K562 (cell line): ENCODE data around the gene BHLHE23. TPM values are rescaled to one million over a fixed set of nuclear protein-coding genes. Genes with fewer than 3 reads are reported as not detected.

ENCODE experiments used
- ATAC-seq: fragments of 200-7000 bp; cut with Tn5 transposase; 3 replicates; pipeline ENCODE4 v1.9.1; 2020; ENCODE audit warnings: moderate library complexity
- BruUV-seq: library from RNA; stranded (reverse); fragments of 400-500 nt; replicated peaks from 2 replicates; lab custom pipeline; 2021; lab: Mats Ljungman, UMichigan
- CTCF ChIA-PET: fragments of 300-600 bp; formaldehyde crosslinking; extraction: SDS; loops from one replicate; lab custom pipeline; 2021; ENCODE audit warnings: low intra/inter-chr PET ratio; lab: Yijun Ruan, JAX
- POLR2A ChIA-PET: fragments of 300-600, 350-650 bp; sonication (Branson Sonifier 250); formaldehyde crosslinking; extraction: SDS; loops from one replicate; lab custom pipeline; 2021; ENCODE audit warnings: antibody characterized with exemption, inconsistent platforms; lab: Yijun Ruan, JAX
- DNase-seq, 4 experiments: peaks; one replicate each; pipeline versions ENCODE4 v3.0.0 to v3.0.0-alpha.2; 2011 to 2018; ENCODE audit warnings: low spot score in 3 of 4, mixed read lengths in 3 of 4; ENCODE audit errors: extremely low read depth in 1 of 4
- FAIRE-seq: peaks from 2 replicates; lab custom pipeline; 2011; peaks lifted over from hg19 to GRCh38; lab: Jason Lieb, UNC
- H2AFZ ChIP-seq: 2 replicates; pipeline ENCODE4 v1.6.0; 2011; ENCODE audit warnings: low read depth, low read length, control low read depth, inconsistent platforms
- H3K27ac ChIP-seq: fragments of 200-600 bp; 3 replicates; pipeline ENCODE4 v1.8.0; 2011; ENCODE audit warnings: low read depth, mild to moderate bottlenecking, control low read depth, inconsistent platforms, low read length, moderate library complexity, mixed read lengths; ENCODE audit errors: extremely low read depth
- H3K27me3 ChIP-seq, 2 experiments: fragments of 300-600 bp in 1 of 2; 2 replicates in 1 of 2; 3 replicates in 1 of 2; pipeline versions ENCODE4 v1.6.0 to v1.8.0; 2011; ENCODE audit warnings: inconsistent platforms in 2 of 2, low read length in 2 of 2, mild to moderate bottlenecking in 1 of 2, mixed read lengths in 1 of 2, moderate library complexity in 1 of 2; ENCODE audit not compliant: control insufficient read depth in 2 of 2, insufficient read depth in 2 of 2
- H3K36me3 ChIP-seq: fragments of 300-600 bp; 3 replicates; pipeline ENCODE4 v1.8.0; 2011; ENCODE audit warnings: mild to moderate bottlenecking, low read length, inconsistent platforms; ENCODE audit not compliant: control insufficient read depth, insufficient read depth
- H3K4me1 ChIP-seq, 2 experiments: fragments of 200-600 bp in 1 of 2; replicated peaks in 1 of 2; 2 replicates in 1 of 2; 3 replicates in 1 of 2; pipeline versions ENCODE4 v1.5.1 to v1.8.0; 2011; ENCODE audit warnings: inconsistent platforms in 2 of 2, low read length in 2 of 2, mild to moderate bottlenecking in 1 of 2, mixed read lengths in 1 of 2, moderate library complexity in 1 of 2; ENCODE audit not compliant: control insufficient read depth in 2 of 2, insufficient read depth in 2 of 2
- H3K4me2 ChIP-seq: 2 replicates; pipeline ENCODE4 v1.6.1; 2011; ENCODE audit warnings: low read length, control low read depth, inconsistent platforms, mixed read lengths; ENCODE audit not compliant: insufficient read depth
- H3K4me3 ChIP-seq: fragments of 200-600 bp; sonication (generic), shearing (Covaris generic); 2 replicates; pipeline ENCODE4 v1.5.1; 2016; ENCODE audit warnings: control low read depth, inconsistent platforms
- H3K79me2 ChIP-seq: fragments of 200-600 bp; 3 replicates; pipeline ENCODE4 v1.8.0; 2011; ENCODE audit warnings: low read length, inconsistent platforms; ENCODE audit not compliant: control insufficient read depth, insufficient read depth
- H3K9ac ChIP-seq, 2 experiments: 2 replicates each; pipeline versions ENCODE4 v1.6.0 to v1.6.1; 2011; ENCODE audit warnings: low read depth in 2 of 2, low read length in 2 of 2, control low read depth in 1 of 2, inconsistent platforms in 1 of 2, mild to moderate bottlenecking in 1 of 2, mixed read lengths in 1 of 2; ENCODE audit not compliant: insufficient read depth in 1 of 2
- H3K9me1 ChIP-seq: one replicate; pipeline ENCODE4 v1.6.0; 2011; ENCODE audit warnings: inconsistent platforms, mild to moderate bottlenecking, low read length, moderate library complexity; ENCODE audit not compliant: control insufficient read depth, insufficient read depth
- H3K9me3 ChIP-seq: replicated peaks from 2 replicates; pipeline ENCODE4 v1.5.1; 2011; ENCODE audit warnings: low read depth, low read length, inconsistent platforms; ENCODE audit not compliant: control insufficient read depth, insufficient read depth
- H4K20me1 ChIP-seq: replicated peaks from 2 replicates; pipeline ENCODE4 v1.6.1; 2011; ENCODE audit warnings: low read length, inconsistent platforms, mixed read lengths; ENCODE audit not compliant: control insufficient read depth, insufficient read depth
- BRD4 ChIP-seq: fragments of 200-600 bp; sonication (generic); IDR thresholded peaks from 2 replicates; pipeline ENCODE4 v1.6.1; 2017; ENCODE audit warnings: inconsistent platforms
- CHD1 ChIP-seq: fragments of 200-600 bp; sonication (generic); IDR thresholded peaks from one replicate; pipeline ENCODE4 v1.6.1; 2012; ENCODE audit warnings: mild to moderate bottlenecking, moderate library complexity, low read length, inconsistent platforms
- CREB1 ChIP-seq, 2 experiments: sonication (generic) in 1 of 2; formaldehyde crosslinking in 1 of 2; IDR thresholded peaks; 2 replicates each; pipeline versions ENCODE4 v1.6.1 to v1.8.0; 2012 to 2022; ENCODE audit warnings: inconsistent platforms in 1 of 2, mild to moderate bottlenecking in 1 of 2, missing genetic modification reagents in 1 of 2, moderate library complexity in 1 of 2
- DNMT1 ChIP-seq: fragments of 450-650 bp; IDR thresholded peaks from 2 replicates; pipeline ENCODE4 v1.6.1; 2016; ENCODE audit warnings: antibody characterized with exemption, mild to moderate bottlenecking
- ESRRA ChIP-seq: fragments of 450-650 bp; IDR thresholded peaks from 2 replicates; pipeline ENCODE4 v1.6.1; 2014; ENCODE audit warnings: low read depth, mild to moderate bottlenecking, moderate library complexity, borderline replicate concordance
- FOXK1 ChIP-seq: sonication (generic); formaldehyde crosslinking; IDR thresholded peaks from 2 replicates; pipeline ENCODE4 v1.8.0; 2022; ENCODE audit warnings: missing genetic modification reagents, mild to moderate bottlenecking, borderline replicate concordance
- MBD1 ChIP-seq: fragments of 250-450 bp; sonication (Bioruptor Pico); IDR thresholded peaks from 2 replicates; pipeline ENCODE4 v1.8.0; 2022; ENCODE audit warnings: inconsistent platforms
- NBN ChIP-seq: fragments of 450-650 bp; IDR thresholded peaks from 2 replicates; pipeline ENCODE4 v1.6.1; 2016; ENCODE audit warnings: low read depth, mild to moderate bottlenecking
- POLR2AphosphoS5 ChIP-seq: IDR thresholded peaks from 2 replicates; pipeline ENCODE4 v1.6.1; 2011; ENCODE audit warnings: mild to moderate bottlenecking, low read depth, low read length, moderate library complexity; ENCODE audit not compliant: control insufficient read depth, insufficient read depth
- SMARCB1 ChIP-seq: IDR thresholded peaks from 2 replicates; pipeline ENCODE4 v1.6.1; 2011; ENCODE audit warnings: improper control_type of control experiment, low read depth; ENCODE audit not compliant: insufficient read length
- U2AF1 ChIP-seq: fragments of 200-400 bp; formaldehyde crosslinking; optimal IDR thresholded peaks from 2 replicates; pipeline ENCODE3; 2017; ENCODE audit warnings: mild to moderate bottlenecking, low read depth, low read length, moderate library complexity
- ZKSCAN3 ChIP-seq: fragments of 250-450 bp; sonication (Bioruptor Pico); IDR thresholded peaks from 2 replicates; pipeline ENCODE4 v1.4.0; 2020
- ZNF282 ChIP-seq: sonication (generic); formaldehyde crosslinking; IDR thresholded peaks from 2 replicates; pipeline ENCODE4 v1.8.1; 2023; ENCODE audit warnings: missing genetic modification reagents
- WGBS: fragments of 100-300 bp; shearing (Covaris generic); methylation state at CpG from one replicate; pipeline ENCODE4 v1.1.6; 2016; ENCODE audit warnings: low coverage, mixed read lengths; ENCODE audit not compliant: insufficient coverage; ENCODE audit errors: missing lambda C conversion rate; 5-methylcytosine and 5-hydroxymethylcytosine counted together
- in situ Hi-C: fragments of 300-500 bp; cut with MboI; formaldehyde crosslinking; loops from 4 replicates; pipeline ENCODE4 v1.15.0; 2018; ENCODE audit warnings: inconsistent platforms, mixed read lengths
- intact Hi-C: fragments of 100-400 bp; cut with micrococcal nuclease; formaldehyde crosslinking; loops from 2 replicates; pipeline ENCODE4 v1.14.2; 2022
- polyA plus RNA-seq, 8 experiments: library from polyadenylated mRNA; depleted of rRNA in 4 of 8; stranded (reverse) in 5 of 8; unstranded in 3 of 8; fragments of >200 nt; fragmentation: Nextera tagmentation in 2 of 8; fragmentation: Illumina TruSeq in 1 of 8; extraction: Ambion mirVana in 2 of 8; extraction: Trizol in 1 of 8; gene quantifications; 2 replicates each; pipeline versions ENCODE4 v1.2.1 to v1.2.3, GENCODE V29; 2011 to 2014; ENCODE audit warnings: inconsistent platforms in 1 of 8, missing spikeins in 1 of 8
- total RNA-seq, 7 experiments: library from RNA; depleted of rRNA in 6 of 7; stranded (reverse); fragments of >200 nt in 6 of 7; fragmentation: Illumina TruSeq in 2 of 7; extraction: Trizol in 2 of 7; gene quantifications; 2 replicates each; pipeline versions ENCODE4 v1.2.1 to v1.2.3, GENCODE V29; 2011 to 2021; ENCODE audit warnings: low replicate concordance in 1 of 7
- TF ChIP-seq, protein P1 (sequence below), 3 experiments: fragments of 200-800 bp in 1 of 3; fragments of 250-450 bp in 1 of 3; fragments of 450-650 bp in 1 of 3; sonication (Bioruptor Pico) in 1 of 3; sonication (Bioruptor generic) in 1 of 3; formaldehyde crosslinking in 1 of 3; IDR thresholded peaks; 2 replicates each; pipeline versions ENCODE4 v1.6.1 to v1.8.0; 2016 to 2022; ENCODE audit warnings: mild to moderate bottlenecking in 2 of 3, missing genetic modification characterization in 2 of 3, missing compliant biosample characterization in 1 of 3, moderate library complexity in 1 of 3
- TF ChIP-seq, protein P2 (sequence below): fragments of 200-800 bp; sonication (Bioruptor generic); IDR thresholded peaks from 2 replicates; pipeline ENCODE4 v1.6.1; 2017; ENCODE audit warnings: missing genetic modification characterization, missing compliant biosample characterization

BHLHE23 gene
- total and polyA plus RNA-seq, 9 of the 15 experiments (the other 6 are each of a cell fraction or from before 2014, with no cell fraction given), result not detected

GRCh38 chr20:63054681-63055240 is 48.0 kb upstream of the BHLHE23 start:
- ChIA-PET CTCF (interaction anchor here (0.6 kb wide), 1 partner anchor 118 kb away, joined by 3 read pairs; no protein-coding TSS in a partner anchor), POLR2A (interaction anchor here (0.7 to 1.1 kb wide), 2 partner anchors 12 to 17 kb away, joined by 3 read pairs; no protein-coding TSS in a partner anchor)
- FAIRE-seq (no peak), DNase-seq (no peak), ATAC-seq (no peak)
- Histone ChIP-seq H3K4me3 (no peak overlapping the region), H3K9ac (no peak overlapping the region), H2AFZ (no peak overlapping the region), H3K27me3 (peaks cover 5 to 57% of the 10 kb centered on the region in 2 experiments; a peak in 4 of 5 replicates), H3K9me3 (peaks cover 5% of the 10 kb centered on the region), H4K20me1 (0 out of 2 replicates have a peak, but pooled peaks cover 7% of the 10 kb centered on the region), H3K36me3 (no peaks in the 10 kb centered on the region), H3K4me1 (peaks cover 0 to 33% of the 10 kb centered on the region in 2 experiments; a peak in 3 of 5 replicates), H3K27ac (no peak overlapping the region), H3K79me2 (no peaks in the 10 kb centered on the region), H3K9me1 (peaks cover 4% of the 10 kb centered on the region), H3K4me2 (no peak overlapping the region)
- WGBS, result 4% methylated on average over 10 of the region's 11 CpGs
- intact Hi-C loops, result loop anchor here (5.0 kb wide), 1 partner anchor 118 kb away; no protein-coding TSS in a partner anchor
- no TSS peak for BruUV-seq
- in situ Hi-C loops, result no loop called here
- TF ChIP-seq, protein P1, sequence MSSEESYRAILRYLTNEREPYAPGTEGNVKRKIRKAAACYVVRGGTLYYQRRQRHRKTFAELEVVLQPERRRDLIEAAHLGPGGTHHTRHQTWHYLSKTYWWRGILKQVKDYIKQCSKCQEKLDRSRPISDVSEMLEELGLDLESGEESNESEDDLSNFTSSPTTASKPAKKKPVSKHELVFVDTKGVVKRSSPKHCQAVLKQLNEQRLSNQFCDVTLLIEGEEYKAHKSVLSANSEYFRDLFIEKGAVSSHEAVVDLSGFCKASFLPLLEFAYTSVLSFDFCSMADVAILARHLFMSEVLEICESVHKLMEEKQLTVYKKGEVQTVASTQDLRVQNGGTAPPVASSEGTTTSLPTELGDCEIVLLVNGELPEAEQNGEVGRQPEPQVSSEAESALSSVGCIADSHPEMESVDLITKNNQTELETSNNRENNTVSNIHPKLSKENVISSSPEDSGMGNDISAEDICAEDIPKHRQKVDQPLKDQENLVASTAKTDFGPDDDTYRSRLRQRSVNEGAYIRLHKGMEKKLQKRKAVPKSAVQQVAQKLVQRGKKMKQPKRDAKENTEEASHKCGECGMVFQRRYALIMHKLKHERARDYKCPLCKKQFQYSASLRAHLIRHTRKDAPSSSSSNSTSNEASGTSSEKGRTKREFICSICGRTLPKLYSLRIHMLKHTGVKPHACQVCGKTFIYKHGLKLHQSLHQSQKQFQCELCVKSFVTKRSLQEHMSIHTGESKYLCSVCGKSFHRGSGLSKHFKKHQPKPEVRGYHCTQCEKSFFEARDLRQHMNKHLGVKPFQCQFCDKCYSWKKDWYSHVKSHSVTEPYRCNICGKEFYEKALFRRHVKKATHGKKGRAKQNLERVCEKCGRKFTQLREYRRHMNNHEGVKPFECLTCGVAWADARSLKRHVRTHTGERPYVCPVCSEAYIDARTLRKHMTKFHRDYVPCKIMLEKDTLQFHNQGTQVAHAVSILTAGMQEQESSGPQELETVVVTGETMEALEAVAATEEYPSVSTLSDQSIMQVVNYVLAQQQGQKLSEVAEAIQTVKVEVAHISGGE (CRISPR knock-in tag; IDR thresholded peaks at IDR 0.05), result no peak
- TF ChIP-seq ZNF282 (CRISPR knock-in tag) (no peak), ZKSCAN3 (CRISPR knock-in tag) (no peak), U2AF1 (no peak), DNMT1 (no peak), BRD4 (no peak), FOXK1 (no peak), CHD1 (no peak), CREB1 (IDR thresholded peaks at IDR 0.05) (no peak), CREB1 (CRISPR knock-in tag; IDR thresholded peaks at IDR 0.05) (no peak), MBD1 (CRISPR knock-in tag) (no peak), POLR2AphosphoS5 (no peak), ESRRA (no peak), NBN (no peak), SMARCB1 (no peak)
- TF ChIP-seq, protein P2, sequence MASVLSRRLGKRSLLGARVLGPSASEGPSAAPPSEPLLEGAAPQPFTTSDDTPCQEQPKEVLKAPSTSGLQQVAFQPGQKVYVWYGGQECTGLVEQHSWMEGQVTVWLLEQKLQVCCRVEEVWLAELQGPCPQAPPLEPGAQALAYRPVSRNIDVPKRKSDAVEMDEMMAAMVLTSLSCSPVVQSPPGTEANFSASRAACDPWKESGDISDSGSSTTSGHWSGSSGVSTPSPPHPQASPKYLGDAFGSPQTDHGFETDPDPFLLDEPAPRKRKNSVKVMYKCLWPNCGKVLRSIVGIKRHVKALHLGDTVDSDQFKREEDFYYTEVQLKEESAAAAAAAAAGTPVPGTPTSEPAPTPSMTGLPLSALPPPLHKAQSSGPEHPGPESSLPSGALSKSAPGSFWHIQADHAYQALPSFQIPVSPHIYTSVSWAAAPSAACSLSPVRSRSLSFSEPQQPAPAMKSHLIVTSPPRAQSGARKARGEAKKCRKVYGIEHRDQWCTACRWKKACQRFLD (CRISPR knock-in tag), result no peak
